GM21423 (cell line): ENCODE data around the gene CTR9.

Source experiments
- ATAC-seq: cut with Tn5 transposase; IDR thresholded peaks from one replicate; pipeline ENCODE4 v1.9.1; 2021; ENCODE audit warnings: mild to moderate bottlenecking, moderate library complexity; ENCODE audit not compliant: unreplicated experiment

The CTR9 gene

DNA sequence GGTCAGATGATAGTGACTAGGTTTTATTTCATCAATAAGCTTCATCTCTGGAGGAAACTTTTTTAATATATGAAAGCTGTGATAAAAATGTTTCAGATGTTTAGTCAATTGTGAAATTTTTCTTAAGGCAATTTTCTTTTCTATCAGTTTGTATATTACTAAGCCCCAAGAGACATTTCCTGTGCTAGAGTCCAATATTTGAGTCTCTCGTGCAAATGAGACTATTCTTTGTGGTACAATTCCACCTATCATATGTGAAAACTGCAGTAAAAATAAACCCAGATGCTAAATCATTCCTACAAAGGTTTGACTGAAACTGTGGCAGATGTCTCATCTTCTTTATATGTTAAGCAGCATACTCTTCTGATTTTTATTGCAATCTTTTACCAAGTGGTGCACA, 28.0 kb downstream of the CTR9 start:
- ATAC-seq, result no peak

DNA sequence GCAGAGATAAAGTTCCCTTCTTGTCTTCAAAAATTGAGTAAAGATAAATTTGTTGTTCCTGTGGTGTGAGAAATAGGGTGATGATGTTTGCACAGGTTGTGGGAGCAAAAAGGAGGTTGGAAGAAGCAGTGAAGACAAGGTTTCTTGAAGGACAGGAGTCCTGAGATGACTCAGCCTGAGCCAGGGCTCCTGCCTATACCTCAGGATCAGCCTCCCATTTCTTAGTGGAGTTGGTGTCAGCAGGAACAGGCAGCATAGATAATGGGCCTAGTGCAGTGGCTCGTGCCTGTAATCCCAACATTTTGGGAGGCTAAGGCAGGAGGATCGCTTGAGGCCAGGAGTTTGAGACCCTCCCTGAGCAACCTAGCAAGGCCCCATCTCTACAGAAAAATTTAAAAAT, 29.0 kb downstream of the CTR9 start:
- no peak for ATAC-seq

DNA sequence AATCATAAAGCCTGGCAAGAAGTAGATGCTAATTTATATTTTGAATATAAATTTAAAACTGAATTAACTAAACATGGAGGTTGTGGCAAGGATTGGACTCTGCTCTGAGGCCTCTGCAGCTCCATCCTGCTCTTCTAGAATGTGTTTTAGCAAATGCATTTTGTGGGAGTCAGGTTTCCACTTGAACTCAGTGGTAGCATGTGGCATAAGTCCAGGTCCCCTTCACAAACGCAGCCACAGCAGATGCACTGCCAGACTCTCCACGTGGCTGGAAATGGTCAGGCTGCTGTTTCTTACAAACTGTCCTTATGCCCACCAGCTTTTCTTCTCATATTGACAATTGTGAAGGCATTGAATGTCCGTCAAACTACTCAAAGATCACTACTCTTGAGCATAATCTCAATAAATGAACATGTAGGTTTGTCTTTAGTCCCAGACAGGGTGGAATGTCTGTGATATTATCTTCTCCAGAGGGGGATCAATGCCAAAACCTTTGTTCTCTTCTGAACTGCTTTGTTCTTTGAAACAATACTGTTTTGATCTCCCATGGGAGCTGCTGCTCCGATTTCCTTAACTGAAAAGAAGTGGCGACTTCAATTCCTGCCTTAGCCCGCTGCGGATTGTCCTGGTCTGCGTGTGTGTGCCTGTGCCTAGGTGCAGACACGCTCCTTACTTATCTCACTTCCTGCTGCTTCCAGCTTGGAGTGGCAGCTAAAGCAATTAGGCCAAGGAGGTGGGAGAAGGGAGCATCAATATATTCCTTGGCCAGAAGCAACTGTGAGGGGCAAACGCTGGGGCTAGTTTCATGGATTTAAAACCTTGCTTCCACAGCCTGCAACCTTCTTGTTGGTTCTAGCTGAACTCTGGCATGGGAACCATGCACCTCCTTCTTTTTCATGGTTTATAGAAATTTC, 33.4 kb downstream of the CTR9 start:
- no peak for ATAC-seq

DNA sequence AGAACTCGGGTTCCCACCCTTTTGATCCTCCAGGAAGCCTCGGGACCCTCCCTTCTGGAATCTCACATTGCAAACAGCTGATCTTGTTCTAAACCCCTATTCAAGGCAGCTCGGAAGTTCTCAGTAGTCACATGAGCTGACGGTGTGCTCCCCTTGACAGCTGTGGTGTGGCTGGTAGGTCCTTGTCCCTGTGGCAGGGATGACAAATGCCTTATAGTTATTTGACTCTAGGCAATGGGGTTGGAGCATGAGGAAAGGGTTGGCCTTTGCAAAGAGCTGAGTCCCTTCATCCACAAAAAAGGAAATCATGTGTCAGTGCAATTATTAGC, 34.1 kb downstream of the CTR9 start:
- no peak for ATAC-seq

DNA sequence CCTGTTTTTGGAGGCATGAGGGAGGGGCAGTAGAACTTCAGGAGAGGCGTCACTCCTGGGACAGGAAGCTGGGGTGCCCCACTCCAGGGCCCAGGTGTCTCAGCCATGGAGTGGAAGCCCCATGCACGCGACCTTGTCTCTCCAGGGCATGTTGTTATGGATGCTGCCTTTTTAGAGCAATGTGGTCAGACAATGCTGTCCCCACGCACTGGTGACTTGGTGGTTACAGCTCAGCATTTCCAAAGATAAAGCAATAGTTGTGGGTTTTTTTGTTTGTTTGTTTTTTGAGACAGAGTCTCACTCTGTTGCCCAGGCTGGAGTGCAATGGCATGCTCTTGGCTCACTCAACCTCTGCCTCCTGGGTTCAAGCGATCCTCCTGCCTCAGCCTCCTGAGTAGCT, 35.4 kb downstream of the CTR9 start:
- no peak for ATAC-seq

DNA sequence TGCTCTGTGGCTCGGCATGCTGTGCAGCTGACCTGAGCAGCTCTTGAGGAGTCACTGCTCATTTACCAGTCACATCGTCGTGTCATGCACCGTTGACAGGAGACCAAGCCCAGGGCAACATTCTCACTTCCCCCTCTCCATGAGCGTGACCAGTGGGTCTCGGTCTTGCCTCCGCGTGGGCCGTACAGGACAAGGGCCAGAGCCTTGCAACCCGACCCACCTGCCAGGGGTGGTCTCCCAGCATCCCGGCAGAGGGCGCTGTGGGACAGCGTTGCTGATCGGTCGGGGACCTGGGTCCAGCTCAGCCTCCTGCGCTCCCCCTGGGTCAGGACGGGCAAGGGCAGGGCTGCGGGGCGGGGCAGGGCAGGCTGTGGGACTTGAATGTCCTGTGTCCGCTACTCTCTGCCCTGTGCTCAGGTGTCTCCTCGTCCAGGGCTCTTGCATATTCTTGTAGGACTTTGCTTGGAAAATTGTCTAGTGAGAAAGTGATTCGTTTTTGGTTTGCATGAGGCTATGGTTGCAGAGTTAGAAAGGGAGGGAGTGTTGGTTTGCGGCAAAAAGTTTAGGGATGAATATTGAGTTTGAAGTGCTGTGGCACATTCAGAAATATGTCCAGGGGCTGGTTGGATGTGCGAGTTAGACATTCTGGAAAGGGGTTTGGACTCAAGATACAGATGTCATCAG, 41.5 kb downstream of the CTR9 start:
- peak; percentile 87 for ATAC-seq

DNA sequence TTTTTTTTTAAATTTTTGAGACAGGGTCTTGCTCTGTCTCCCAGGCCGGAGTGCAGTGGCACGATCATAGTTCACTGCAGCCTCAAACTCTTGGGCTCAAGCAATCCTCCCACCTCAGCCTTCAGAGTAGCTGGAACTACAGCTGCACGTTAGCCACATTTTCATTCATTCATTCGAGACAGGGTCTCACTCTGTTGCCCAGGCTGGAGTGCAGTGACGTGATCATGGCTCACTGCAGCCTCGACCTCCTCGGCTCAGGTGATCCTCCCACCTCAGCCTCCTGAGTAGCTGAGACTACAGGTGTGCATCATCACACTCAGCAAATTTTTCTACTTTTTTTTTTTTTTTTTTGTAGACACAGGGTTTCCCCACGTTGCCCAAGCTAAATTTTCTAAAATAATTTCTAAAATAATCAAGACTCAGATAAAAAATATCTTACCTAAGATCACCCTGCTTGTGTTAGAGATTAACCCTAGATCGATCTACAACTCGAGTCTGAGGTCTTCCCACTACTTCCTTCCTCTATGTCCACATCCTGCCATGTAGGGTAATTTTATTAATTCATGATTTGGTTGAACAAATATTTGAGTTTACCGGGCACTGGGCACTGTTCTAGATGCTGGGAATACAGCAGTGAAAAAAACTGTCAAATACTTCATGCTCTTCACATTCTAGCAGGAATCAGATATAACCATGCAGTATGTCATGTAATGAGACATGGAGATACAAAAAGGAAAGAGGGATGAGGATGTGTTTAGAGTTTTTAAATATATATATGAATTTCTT, 42.6 kb downstream of the CTR9 start:
- ATAC-seq, result no peak

DNA sequence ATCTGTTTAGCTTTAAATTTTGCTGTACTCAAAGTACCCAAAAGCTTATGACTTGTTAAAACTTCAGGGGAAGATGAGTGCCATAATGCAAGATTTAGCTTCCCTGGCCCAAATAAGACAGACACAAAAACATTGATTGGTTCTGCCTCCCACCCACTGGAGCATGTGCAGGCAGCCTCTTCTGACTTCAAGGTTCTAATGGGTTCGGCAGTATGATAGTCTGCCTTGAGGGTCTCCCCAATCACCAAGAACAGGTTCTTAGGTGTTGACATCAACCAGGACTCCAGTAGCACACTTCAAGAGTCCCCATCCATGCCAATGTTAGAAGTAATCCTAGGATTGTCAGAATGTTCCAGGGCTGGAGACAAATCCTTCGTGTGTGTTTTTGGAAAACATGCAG, 45.1 kb downstream of the CTR9 start:
- no peak for ATAC-seq

DNA sequence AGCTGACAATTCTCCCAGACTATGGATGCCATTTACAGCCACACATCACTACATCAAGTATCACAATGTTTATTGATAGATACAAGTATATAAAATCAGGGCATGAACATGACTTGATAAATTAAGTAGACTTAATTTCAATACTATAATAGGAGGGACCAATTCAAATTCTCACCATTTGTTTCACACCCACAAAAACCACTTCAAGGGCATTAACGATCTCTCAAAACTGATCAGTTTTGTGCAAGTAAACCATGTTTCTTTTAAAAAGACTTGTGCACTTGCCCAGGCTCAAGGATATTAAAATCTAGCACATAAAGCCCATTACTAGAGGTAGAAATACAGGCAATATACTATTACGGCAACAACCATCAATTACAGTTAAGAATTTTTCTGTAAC, 46.0 kb downstream of the CTR9 start:
- no peak for ATAC-seq

DNA sequence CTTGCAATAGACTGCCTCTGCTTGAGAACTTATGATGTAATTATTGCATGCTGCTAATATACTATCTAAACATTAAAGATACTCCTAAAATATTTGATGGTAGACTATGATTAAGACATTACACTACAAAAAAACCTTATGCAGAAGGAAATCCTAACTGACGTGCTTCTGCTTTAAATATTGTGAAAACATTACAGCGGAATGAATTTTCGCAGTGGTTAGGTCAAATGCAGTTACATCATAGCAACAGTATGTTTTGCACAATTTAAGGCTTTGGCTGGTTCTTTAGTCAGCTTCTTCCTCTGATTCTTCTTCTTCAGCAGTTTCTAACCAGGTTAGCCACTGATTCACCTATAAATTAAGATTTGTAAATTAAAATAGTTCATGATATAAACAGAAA, 46.5 kb downstream of the CTR9 start:
- ATAC-seq, result no peak

DNA sequence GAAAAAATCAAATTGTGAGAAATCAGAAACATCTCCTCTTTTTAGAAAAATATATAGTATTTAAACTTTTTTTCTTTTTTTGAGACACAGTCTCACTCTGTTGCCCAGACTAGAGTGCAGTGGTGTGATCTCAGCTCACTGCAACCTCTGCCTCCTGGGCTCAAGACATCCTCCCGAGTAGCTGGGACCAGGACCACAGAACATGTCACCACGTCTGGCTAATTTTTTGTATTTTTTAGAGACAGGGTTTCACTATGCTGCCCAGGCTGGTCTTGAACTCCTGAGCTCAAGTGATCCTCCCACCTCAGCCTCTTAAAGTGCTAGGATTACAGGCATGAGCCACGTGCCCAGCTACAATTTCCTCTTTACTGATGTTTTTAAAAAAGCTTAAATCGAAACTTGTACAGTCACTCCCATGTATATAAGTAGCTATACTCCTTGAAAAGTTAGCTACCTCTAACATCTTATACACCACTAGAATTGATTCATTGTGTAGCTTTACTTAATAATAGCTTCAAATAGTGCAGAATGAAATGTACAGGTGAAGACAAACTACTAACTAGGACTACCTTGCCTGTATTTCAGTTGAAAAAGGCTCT, 47.4 kb downstream of the CTR9 start:
- no peak for ATAC-seq

DNA sequence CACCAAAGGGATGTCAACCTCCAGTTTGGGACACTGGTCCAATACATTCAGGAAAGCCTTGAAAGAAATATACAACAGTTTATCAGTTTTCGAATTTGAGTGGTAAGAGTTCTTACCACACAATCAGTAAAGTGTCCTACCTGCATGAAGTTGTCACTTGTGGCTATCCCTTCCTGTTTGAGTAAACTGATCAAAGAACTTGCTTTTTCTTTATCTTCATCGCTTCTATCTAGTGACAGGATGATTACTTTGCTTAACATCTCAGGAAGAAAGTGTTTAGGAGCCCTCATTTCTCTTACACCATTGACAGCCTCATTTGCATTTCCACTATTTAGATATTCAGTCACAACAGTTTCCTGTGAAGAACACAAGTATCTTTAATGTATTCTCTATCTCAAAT, 49.2 kb downstream of the CTR9 start:
- ATAC-seq, result no peak

DNA sequence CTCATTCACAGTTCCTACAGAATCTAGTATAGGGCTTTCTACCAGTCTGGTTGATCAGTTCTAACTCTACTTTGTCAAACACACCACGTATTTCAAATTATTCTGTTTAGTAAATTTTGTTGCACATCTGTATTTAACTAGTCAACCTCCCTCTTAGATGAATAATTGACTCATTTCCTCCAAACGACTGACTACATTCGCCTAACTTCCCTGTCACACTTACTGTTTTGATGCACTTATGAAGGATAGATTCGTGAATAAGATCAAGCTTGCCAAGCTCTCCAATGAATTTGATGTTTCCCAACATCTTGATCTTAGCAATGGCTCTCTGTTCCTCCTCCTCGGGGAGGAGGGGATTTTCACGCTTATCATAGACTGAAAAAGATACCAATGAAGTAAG, 52.6 kb downstream of the CTR9 start:
- no peak for ATAC-seq

DNA sequence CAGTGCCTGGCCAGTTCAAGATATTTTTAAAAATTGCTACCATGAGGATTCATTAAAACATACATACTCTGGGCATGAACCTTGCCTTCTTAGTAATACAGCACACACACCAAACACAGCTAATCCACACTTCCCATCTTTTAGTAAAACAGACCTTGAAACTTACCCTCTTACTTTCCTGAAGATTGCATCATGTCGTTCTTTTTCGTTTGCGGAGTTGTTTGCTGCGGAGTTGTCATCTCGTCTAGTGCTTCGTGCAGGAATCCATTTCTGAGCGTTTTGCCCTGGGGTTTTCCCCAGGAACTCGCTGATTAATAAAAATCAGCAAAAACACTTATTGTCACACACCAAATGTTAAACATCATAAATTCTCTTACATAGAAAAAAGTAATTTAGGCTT, 54.7 kb downstream of the CTR9 start:
- ATAC-seq, result no peak

DNA sequence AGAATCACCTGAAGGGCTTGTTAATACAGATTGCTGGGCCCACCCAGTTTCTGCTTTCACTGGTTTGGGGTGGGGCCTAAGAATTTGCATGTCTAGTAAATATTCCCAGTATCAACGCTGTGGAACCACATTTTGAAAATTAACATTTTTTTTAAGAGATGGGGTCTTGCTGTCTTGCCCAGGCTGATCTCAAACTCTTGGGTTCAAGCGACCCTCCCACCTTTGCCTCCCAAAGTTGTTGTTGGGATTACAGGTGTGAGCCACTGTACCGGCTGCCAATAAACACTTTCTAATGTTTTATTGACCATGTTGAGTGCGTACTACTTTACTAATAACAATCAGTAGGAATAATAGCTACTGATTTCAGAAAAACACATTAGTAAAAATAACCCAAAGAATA, 55.2 kb downstream of the CTR9 start:
- no peak for ATAC-seq

DNA sequence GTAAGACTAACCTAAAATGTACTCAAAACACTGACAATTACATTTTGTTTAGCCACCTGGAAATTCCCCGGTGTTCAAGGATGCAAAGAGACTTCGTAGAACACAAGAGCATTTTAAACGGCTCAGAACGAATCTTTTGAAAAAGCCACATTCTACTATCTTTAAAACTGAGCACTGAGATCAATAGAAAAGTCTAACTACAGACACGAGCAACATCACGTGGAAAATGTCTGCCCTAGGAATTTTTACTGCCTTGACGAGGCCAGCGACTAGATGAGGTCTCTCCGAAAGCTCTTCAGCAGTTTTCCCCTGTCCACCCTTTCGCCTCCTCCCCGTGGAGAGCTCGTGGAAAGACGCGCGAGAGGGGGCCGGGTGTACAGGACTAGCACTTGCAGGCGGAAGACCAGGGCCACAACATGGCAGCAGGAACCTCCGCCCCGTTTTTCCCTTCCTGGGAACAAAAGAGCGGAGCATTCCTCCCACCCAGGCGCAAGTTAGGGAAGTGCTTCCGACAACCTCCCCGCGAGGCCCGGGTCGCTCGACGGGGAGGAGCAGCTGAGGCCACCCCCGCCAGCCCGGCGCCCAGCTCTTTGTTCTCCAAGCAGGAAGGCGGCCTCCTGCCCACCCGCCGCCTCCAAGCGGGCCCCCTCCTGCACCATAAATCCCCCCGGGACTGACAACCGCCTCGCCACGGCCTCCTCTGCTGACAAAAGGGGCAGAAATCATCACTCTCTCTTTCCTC, 56.6 kb downstream of the CTR9 start:
- ATAC-seq, result peak; percentile 6

DNA sequence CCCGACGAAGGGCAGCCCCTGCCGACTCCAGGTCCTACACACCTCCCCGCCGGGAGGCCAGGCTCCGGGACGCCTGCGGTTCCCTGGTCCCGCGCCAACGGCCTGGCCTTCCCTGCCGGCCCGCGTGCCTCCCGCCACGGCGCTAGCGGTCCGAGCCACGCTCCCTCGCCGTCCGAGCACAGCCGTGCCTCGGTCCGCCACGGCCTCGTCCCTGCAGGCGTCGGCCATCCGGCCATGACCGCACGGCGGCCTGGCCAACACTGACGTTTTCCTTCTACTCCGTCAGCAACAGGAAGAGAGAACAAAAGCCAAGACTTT, 57.1 kb downstream of the CTR9 start:
- ATAC-seq, result no peak

DNA sequence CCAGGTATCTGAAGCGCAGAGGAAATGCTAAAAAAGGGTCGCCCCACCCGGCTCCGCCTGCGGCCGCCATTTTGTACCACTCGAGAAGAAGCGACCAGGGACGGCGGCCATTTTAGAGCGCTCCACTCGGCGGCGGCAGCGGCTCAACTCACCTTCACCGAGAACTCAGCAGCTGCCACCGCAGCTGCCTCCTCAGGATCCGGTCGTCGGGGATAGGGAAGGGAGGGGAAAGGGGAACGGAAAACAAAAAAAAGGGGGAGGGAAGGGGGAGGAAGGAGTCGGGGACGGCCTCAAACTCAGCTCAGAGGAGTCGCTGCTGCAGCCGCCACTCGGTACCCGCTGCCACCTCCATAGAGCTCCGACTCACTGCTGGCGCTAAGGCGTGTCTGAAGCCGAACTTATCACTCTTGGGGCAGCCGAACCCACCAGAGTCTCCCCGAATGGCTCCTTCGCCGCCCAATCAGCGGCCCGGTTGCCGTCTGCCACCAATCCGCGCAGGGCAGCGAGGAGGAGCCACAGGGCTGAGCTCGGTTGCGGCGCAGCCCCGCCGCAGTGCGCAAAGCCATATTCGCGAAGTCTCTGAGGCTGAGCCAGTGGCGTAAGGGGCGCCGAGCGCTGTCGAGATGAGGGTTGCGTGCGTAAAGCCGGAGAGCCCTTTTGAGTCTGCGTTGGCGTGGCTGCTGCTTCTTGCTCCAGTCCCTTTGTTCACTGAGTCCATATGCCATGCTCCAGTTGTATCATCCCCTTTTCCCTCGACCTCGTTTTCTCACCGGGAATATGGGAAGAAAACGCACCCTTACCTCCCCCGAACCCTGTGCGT, 57.7 kb downstream of the CTR9 start, which contains the start of gene EIF4G2:
TSS of gene EIF4G2 (minus strand) at position 374 of the 820 bp plus-strand sequence.
- ATAC-seq, result peak; percentile 93

DNA sequence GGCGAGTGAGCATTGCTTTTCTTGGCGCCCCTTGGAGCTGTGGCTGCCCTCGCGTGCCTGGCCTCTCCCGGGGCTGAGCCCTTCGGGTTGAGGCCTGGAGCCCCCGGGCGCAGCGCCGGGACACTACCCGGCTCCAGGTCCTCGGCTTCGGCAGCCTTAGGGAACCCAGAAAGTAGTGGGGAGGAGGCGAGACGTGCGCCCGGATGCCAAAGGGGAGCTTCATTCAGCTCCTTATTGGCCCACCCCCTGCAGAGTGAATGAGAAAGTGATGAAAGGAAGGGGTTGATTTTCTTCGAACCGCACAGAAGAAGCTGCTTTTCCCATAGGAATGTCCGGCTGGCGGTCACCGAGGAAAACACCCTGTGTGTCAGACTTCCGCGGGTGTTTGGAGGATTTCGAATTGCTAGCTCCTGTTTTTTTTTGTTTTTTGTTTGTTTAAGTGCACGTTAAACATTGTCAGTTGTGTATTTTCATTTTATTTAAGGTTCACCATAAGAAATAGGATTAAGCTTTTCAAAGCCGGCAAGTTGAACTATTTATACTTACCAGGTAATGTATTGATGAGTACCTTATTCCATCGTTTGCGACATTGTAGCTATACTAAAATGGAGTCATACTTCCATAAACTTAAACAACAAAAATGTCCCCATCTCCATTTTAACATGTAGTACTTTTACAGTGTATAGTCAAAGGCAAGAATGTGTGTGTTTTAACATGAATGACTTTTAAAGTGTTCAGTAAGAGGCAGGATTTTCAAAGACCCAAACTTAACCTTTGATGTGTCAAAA, 58.5 kb downstream of the CTR9 start:
- peak; percentile 16 for ATAC-seq
